H1 (cell line): ENCODE results near the gene CDKN3. TPM values are rescaled to one million over a fixed set of nuclear protein-coding genes. Genes with fewer than 3 reads are reported as not detected.

Experiments
- EP300 ChIP-seq, 2 experiments: IDR thresholded peaks; 1 replicate in 1 of 2; 2 replicates in 1 of 2; pipeline ENCODE4 v1.6.1; 2011 to 2012; ENCODE audit warnings: low read depth in 2 of 2, low read length in 2 of 2, mild to moderate bottlenecking in 2 of 2, borderline replicate concordance in 1 of 2, inconsistent platforms in 1 of 2, moderate library complexity in 1 of 2
- FOSL1 ChIP-seq: IDR thresholded peaks from 2 replicates; pipeline ENCODE4 v1.6.1; 2011; ENCODE audit warnings: mild to moderate bottlenecking, low read depth, low read length, moderate library complexity; ENCODE audit not compliant: insufficient read depth
- RFX5 ChIP-seq: IDR thresholded peaks from 2 replicates; pipeline ENCODE4 v1.6.1; 2011; ENCODE audit warnings: low read depth, low read length, improper control_type of control experiment, borderline replicate concordance
- SIN3A ChIP-seq, 2 experiments: IDR thresholded peaks in 1 of 2; conservative IDR thresholded peaks in 1 of 2; 2 replicates each; pipeline ENCODE4 v1.6.1; 2011 to 2012; ENCODE audit warnings: low read length in 2 of 2, improper control_type of control experiment in 1 of 2, low read depth in 1 of 2, mild to moderate bottlenecking in 1 of 2
- SUZ12 ChIP-seq: fragments of 200-600 bp; sonication (generic); IDR thresholded peaks from 2 replicates; pipeline ENCODE4 v1.6.1; 2012; ENCODE audit warnings: mild to moderate bottlenecking, inconsistent platforms, low read length, moderate library complexity, mixed read lengths
- polyA plus RNA-seq, 7 experiments: library from polyadenylated mRNA; depleted of rRNA in 3 of 7; stranded (reverse) in 5 of 7; unstranded in 2 of 7; fragments of >200 nt in 5 of 7; fragments of 200-250 nt in 2 of 7; gene quantifications; 1 replicate in 5 of 7; 2 replicates in 1 of 7; 4 replicates in 1 of 7; pipeline versions ENCODE4 v1.2.1 to v1.2.3, GENCODE V29; 2011 to 2013; ENCODE audit warnings: missing spikeins in 2 of 7, mixed read lengths in 2 of 7
- total RNA-seq: library from RNA; stranded (reverse); fragmentation: NEBNext Ultra II Directional; extraction: Animal tissue kit (Norgen Biotek cat#: 25700); gene quantifications from 2 replicates; pipeline ENCODE4 v1.2.1, GENCODE V29; 2021

CDKN3 gene
- total and polyA plus RNA-seq, 2 of the 8 experiments (the other 6 are each of a cell fraction or from before 2014, with no cell fraction given) = 43.5 to 48.3 TPM

GRCh38 chr14:54381821-54382220, 15.0 kb upstream of the CDKN3 start (continued):
- TF ChIP-seq SIN3A (conservative IDR thresholded peaks at IDR 0.05 in 1 of 2, IDR thresholded peaks at IDR 0.05 in 1 of 2; ENCODE audit: low read depth in 1 of 2, low read length in 2 of 2) = no peak
- no peak for TF ChIP-seq FOSL1
- no peak for TF ChIP-seq RFX5
- TF ChIP-seq EP300 (IDR thresholded peaks at IDR 0.05; ENCODE audit: borderline replicate concordance in 1 of 2, low read depth in 2 of 2, low read length in 2 of 2) = no peak
- no peak for TF ChIP-seq SUZ12
